Neural cell (in vitro differentiated cells): ENCODE data around the gene SEC16A. TPM values are rescaled to one million over a fixed set of nuclear protein-coding genes. Genes with fewer than 3 reads are reported as not detected.

ENCODE experiments used
- H2AFZ ChIP-seq: fragments of 200-600, 300-800 bp; sonication (generic), shearing (Covaris generic); 2 replicates; pipeline ENCODE4 v1.6.0; 2014; ENCODE audit warnings: low read depth, mild to moderate bottlenecking, antibody characterized with exemption, low read length, moderate library complexity
- H3F3A ChIP-seq: fragments of 200-600 bp; shearing (Covaris generic); 2 replicates; pipeline ENCODE4 v1.6.1; 2016; ENCODE audit warnings: mild to moderate bottlenecking, moderate library complexity, mixed read lengths, antibody characterized with exemption, low read length; ENCODE audit not compliant: insufficient read depth, poor library complexity, severe bottlenecking
- H3K27ac ChIP-seq: fragments of 200-600, 300-800 bp; sonication (generic), shearing (Covaris generic); 2 replicates; pipeline ENCODE4 v1.5.1; 2014; ENCODE audit warnings: mild to moderate bottlenecking, low read length, moderate library complexity
- H3K27me3 ChIP-seq: fragments of 300-800, 200-600 bp; sonication (generic), shearing (Covaris generic); 2 replicates; pipeline ENCODE4 v1.6.0; 2014; ENCODE audit warnings: mild to moderate bottlenecking, low read depth, low read length, moderate library complexity; ENCODE audit not compliant: insufficient read depth
- H3K36me3 ChIP-seq: fragments of 300-800, 200-600 bp; sonication (generic), shearing (Covaris generic); 2 replicates; pipeline ENCODE4 v1.5.1; 2014; ENCODE audit warnings: mild to moderate bottlenecking, antibody characterized with exemption, low read length, moderate library complexity; ENCODE audit not compliant: insufficient read depth
- H3K4me2 ChIP-seq: fragments of 300-800, 200-600 bp; sonication (generic), shearing (Covaris generic); 2 replicates; pipeline ENCODE4 v1.6.0; 2014; ENCODE audit warnings: mild to moderate bottlenecking, low read length
- H3K4me3 ChIP-seq: fragments of 300-800, 200-600 bp; sonication (generic), shearing (Covaris generic); 2 replicates; pipeline ENCODE4 v1.5.1; 2014; ENCODE audit warnings: mild to moderate bottlenecking, low read length, moderate library complexity
- H3K79me2 ChIP-seq: fragments of 200-600 bp; shearing (Covaris generic); replicated peaks from 2 replicates; pipeline ENCODE4 v1.6.0; 2014; ENCODE audit warnings: mild to moderate bottlenecking, low read length, moderate library complexity; ENCODE audit not compliant: insufficient read depth
- H3K9ac ChIP-seq: fragments of 300-800, 200-600 bp; sonication (generic), shearing (Covaris generic); 2 replicates; pipeline ENCODE4 v1.6.1; 2016; ENCODE audit warnings: mild to moderate bottlenecking, low read length, mixed read lengths
- H3K9me2 ChIP-seq: fragments of 200-600 bp; shearing (Covaris generic); 2 replicates; pipeline ENCODE4 v1.6.1; 2016; ENCODE audit warnings: mild to moderate bottlenecking, low read length, mixed read lengths; ENCODE audit not compliant: insufficient read depth
- H3K9me3 ChIP-seq: fragments of 200-600, 300-800 bp; sonication (generic), shearing (Covaris generic); 2 replicates; pipeline ENCODE4 v1.6.1; 2016; ENCODE audit warnings: mild to moderate bottlenecking, mixed run types, low read length, moderate library complexity, mixed read lengths
- H4K20me1 ChIP-seq: fragments of 200-600 bp; shearing (Covaris generic); 2 replicates; pipeline ENCODE4 v1.6.1; 2016; ENCODE audit warnings: mild to moderate bottlenecking, mixed run types; ENCODE audit not compliant: insufficient read depth
- CTCF ChIP-seq: fragments of 450-650 bp; IDR thresholded peaks from 2 replicates; pipeline ENCODE4 v1.5.1; 2014; ENCODE audit warnings: antibody characterized with exemption, mild to moderate bottlenecking, moderate library complexity; ENCODE audit not compliant: poor library complexity, severe bottlenecking
- EP300 ChIP-seq: fragments of 450-650 bp; conservative IDR thresholded peaks from 2 replicates; pipeline ENCODE4 v1.6.1; 2014; ENCODE audit warnings: antibody characterized with exemption, mild to moderate bottlenecking, moderate library complexity; ENCODE audit not compliant: poor library complexity, severe bottlenecking
- EZH2 ChIP-seq: fragments of 200-600, 300-800 bp; shearing (Covaris generic), sonication (generic); IDR thresholded peaks from 2 replicates; pipeline ENCODE4 v1.6.1; 2014; ENCODE audit warnings: antibody characterized with exemption, low read length, borderline replicate concordance, mild to moderate bottlenecking; ENCODE audit not compliant: insufficient read depth, poor library complexity, severe bottlenecking
- MXI1 ChIP-seq: fragments of 450-650 bp; conservative IDR thresholded peaks from 2 replicates; pipeline ENCODE4 v1.6.1; 2014; ENCODE audit warnings: antibody characterized with exemption, mild to moderate bottlenecking; ENCODE audit not compliant: poor library complexity, severe bottlenecking
- POLR2AphosphoS5 ChIP-seq: IDR thresholded peaks from 2 replicates; pipeline ENCODE4 v1.6.1; 2012
- RAD21 ChIP-seq: fragments of 450-650 bp; conservative IDR thresholded peaks from 2 replicates; pipeline ENCODE4 v1.6.1; 2014; ENCODE audit warnings: antibody characterized with exemption, mild to moderate bottlenecking, moderate library complexity
- SMC3 ChIP-seq: fragments of 450-650 bp; conservative IDR thresholded peaks from 2 replicates; pipeline ENCODE4 v1.6.1; 2014; ENCODE audit warnings: antibody characterized with exemption, mild to moderate bottlenecking, moderate library complexity; ENCODE audit not compliant: poor library complexity
- TAF1 ChIP-seq: IDR thresholded peaks from 2 replicates; pipeline ENCODE4 v1.6.1; 2012; ENCODE audit warnings: low read depth
- polyA plus RNA-seq: library from polyadenylated mRNA; depleted of rRNA; stranded (reverse); fragments of >200 nt; gene quantifications from 2 replicates; pipeline ENCODE4 v1.2.3, GENCODE V29; 2014
- TF ChIP-seq, protein P1 (sequence below): IDR thresholded peaks from 2 replicates; pipeline ENCODE4 v1.6.1; 2012; ENCODE audit warnings: borderline replicate concordance

The SEC16A gene
- polyA plus RNA-seq, 1 donor from 2014 or later = 15.4 TPM

- Histone ChIP-seq H3K4me3 (no peak overlapping the region), H4K20me1 (no peaks in the 10 kb centered on the region), H3K9me3 (no peaks in the 10 kb centered on the region), H3K9ac (no peak overlapping the region), H2AFZ (no peak overlapping the region), H3K79me2 (no peaks in the 10 kb centered on the region), H3K36me3 (no peaks in the 10 kb centered on the region), H3K4me2 (no peak overlapping the region), H3K27ac (no peak overlapping the region), H3F3A (no peaks in the 10 kb centered on the region), H3K9me2 (no peaks in the 10 kb centered on the region), H3K27me3 (no peaks in the 10 kb centered on the region)
- TF ChIP-seq, protein P1, sequence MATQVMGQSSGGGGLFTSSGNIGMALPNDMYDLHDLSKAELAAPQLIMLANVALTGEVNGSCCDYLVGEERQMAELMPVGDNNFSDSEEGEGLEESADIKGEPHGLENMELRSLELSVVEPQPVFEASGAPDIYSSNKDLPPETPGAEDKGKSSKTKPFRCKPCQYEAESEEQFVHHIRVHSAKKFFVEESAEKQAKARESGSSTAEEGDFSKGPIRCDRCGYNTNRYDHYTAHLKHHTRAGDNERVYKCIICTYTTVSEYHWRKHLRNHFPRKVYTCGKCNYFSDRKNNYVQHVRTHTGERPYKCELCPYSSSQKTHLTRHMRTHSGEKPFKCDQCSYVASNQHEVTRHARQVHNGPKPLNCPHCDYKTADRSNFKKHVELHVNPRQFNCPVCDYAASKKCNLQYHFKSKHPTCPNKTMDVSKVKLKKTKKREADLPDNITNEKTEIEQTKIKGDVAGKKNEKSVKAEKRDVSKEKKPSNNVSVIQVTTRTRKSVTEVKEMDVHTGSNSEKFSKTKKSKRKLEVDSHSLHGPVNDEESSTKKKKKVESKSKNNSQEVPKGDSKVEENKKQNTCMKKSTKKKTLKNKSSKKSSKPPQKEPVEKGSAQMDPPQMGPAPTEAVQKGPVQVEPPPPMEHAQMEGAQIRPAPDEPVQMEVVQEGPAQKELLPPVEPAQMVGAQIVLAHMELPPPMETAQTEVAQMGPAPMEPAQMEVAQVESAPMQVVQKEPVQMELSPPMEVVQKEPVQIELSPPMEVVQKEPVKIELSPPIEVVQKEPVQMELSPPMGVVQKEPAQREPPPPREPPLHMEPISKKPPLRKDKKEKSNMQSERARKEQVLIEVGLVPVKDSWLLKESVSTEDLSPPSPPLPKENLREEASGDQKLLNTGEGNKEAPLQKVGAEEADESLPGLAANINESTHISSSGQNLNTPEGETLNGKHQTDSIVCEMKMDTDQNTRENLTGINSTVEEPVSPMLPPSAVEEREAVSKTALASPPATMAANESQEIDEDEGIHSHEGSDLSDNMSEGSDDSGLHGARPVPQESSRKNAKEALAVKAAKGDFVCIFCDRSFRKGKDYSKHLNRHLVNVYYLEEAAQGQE = no peak
- TF ChIP-seq POLR2AphosphoS5 (no peak), RAD21 (no peak), CTCF (no peak), SMC3 (no peak), TAF1 (no peak), MXI1 (no peak), EP300 (no peak), EZH2 (no peak)
Observed at GRCh38 chr9:136455043-136456002, 27.5 kb downstream of the SEC16A start.

- Histone ChIP-seq H3K36me3 (no peaks in the 10 kb centered on the region), H4K20me1 (no peaks in the 10 kb centered on the region), H3K9me3 (no peaks in the 10 kb centered on the region), H3K9me2 (no peaks in the 10 kb centered on the region), H3K9ac (no peak overlapping the region), H3K27ac (no peak overlapping the region), H3K27me3 (no peaks in the 10 kb centered on the region), H3K79me2 (no peaks in the 10 kb centered on the region), H3K4me3 (no peak overlapping the region), H3F3A (no peaks in the 10 kb centered on the region), H3K4me2 (no peak overlapping the region), H2AFZ (no peak overlapping the region)
- no peak for TF ChIP-seq CTCF
- TF ChIP-seq RAD21 = no peak
- TF ChIP-seq SMC3 = no peak
- no peak for TF ChIP-seq MXI1
- TF ChIP-seq EZH2 = no peak
- TF ChIP-seq POLR2AphosphoS5 = no peak
- TF ChIP-seq EP300 = no peak
- TF ChIP-seq, protein P1 = no peak
- no peak for TF ChIP-seq TAF1
Observed at GRCh38 chr9:136454026-136454796, 28.6 kb downstream of the SEC16A start.
